ENCODE data around the gene RYR2.

Gene RYR2

DNA sequence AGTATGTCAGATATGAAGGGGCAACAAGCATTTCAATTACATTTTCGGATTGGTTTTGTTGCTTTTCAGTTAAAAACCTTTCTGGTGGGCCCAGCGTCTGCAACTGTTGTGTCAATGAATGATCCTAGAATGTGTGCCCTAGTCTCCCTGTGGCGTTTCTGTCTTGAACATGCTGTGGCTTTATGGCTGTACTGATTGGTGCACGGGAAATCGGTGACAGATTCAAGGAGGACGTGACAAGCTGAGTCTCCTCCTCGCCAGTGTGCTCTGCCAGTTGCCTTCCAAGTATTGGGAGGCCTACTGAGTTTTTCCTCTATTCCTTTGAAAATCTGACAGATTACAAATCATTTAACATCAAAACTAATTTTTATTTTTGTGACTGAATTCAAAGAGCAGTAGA, 721.2 kb downstream of the RYR2 start:
- no peak overlapping the region for H3K4me3 ChIP-seq (ENCODE audit: low read depth, low read length)
- TF ChIP-seq, protein P1, sequence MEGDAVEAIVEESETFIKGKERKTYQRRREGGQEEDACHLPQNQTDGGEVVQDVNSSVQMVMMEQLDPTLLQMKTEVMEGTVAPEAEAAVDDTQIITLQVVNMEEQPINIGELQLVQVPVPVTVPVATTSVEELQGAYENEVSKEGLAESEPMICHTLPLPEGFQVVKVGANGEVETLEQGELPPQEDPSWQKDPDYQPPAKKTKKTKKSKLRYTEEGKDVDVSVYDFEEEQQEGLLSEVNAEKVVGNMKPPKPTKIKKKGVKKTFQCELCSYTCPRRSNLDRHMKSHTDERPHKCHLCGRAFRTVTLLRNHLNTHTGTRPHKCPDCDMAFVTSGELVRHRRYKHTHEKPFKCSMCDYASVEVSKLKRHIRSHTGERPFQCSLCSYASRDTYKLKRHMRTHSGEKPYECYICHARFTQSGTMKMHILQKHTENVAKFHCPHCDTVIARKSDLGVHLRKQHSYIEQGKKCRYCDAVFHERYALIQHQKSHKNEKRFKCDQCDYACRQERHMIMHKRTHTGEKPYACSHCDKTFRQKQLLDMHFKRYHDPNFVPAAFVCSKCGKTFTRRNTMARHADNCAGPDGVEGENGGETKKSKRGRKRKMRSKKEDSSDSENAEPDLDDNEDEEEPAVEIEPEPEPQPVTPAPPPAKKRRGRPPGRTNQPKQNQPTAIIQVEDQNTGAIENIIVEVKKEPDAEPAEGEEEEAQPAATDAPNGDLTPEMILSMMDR (IDR thresholded peaks at IDR 0.05; ENCODE audit: low read depth, low read length): no peak

DNA sequence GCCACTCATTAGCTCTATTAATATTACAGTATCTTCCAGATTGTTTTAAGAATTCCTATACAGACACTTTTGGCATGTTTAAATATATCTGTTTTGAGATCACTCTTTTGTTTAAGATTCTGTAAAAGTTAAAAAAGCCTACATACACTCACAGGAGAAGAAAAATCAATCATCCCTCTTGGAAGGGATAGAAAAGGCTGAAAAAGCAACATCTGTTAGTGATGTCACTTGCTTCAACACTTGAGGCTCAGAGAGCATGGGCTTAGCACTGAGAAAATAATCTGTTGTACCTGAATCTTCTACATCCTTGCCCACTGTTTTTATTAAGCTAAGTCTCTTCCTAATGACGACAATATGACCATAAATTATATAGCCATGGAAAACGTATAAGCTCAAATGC, 721.8 kb downstream of the RYR2 start:
- TF ChIP-seq, protein P1 (IDR thresholded peaks at IDR 0.05; ENCODE audit: low read depth, low read length): no peak
- H3K4me3 ChIP-seq (ENCODE audit: low read depth, low read length): no peak overlapping the region

DNA sequence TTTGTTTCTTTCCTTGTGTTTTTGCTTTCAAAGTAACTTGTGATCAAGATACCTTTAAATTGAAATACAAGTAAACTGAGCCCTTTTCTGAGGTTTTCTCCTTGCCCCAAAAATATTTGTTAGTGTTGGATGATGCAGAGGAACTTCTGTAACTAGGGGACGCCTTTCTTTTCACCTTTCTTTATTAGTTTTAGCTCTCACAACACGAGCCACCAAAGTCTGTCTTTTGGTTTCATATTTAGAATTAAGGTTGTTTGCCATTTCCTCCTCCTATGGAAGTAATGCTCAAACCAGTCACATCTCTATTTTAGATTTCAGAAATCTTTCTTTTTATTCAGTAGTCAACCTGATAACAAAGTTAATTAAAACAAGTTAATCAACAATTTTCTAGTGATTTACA, 727.9 kb downstream of the RYR2 start:
- TF ChIP-seq, protein P1 (IDR thresholded peaks at IDR 0.05; ENCODE audit: low read depth, low read length): no peak

DNA sequence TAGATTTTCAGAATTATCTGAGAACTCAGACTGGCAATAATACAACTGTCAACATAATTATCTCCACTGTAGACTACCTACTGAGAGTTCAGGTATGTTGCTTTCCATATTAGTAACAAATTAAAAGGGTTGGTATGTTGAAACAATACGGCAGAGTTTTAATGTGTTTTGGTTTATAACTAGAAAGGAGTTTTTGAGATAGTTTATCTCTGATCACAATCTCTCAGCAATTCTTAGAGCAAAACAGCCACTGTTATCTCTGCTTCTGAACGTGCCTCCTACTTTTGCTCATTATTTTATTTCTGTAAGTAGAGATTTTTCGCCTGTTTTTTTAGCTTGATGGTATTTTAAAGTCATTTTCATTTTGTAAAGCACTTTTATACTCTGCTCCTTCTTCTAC, 730.0 kb downstream of the RYR2 start:
- no peak overlapping the region for H3K4me3 ChIP-seq (ENCODE audit: low read depth, low read length)
- TF ChIP-seq, protein P1 (IDR thresholded peaks at IDR 0.05; ENCODE audit: low read depth, low read length): no peak

More for the DNA sequence above, 727.9 kb downstream of the RYR2 start:
- H3K4me3 ChIP-seq (ENCODE audit: low read depth, low read length): no peak overlapping the region

DNA sequence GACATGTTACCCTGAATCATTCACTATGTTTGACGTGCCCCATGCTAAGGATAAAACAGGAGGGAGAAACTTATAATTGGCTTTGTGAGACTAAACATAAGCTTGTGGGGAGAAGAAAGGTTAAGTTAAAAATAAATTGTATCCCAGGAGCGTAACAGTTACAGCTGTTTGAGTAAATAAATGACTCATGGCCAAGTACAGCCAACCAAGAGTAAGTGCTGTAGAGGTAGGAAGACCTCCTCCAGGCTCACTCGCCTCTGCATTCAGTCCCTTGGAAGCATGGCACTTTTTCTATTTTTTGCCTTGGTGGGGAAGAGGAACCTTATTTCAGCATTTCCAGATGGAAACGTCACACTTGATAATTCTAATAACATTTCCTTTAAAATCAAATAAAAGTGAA, 732.3 kb downstream of the RYR2 start:
- H3K4me3 ChIP-seq (ENCODE audit: low read depth, low read length): no peak overlapping the region
- TF ChIP-seq, protein P1 (IDR thresholded peaks at IDR 0.05; ENCODE audit: low read depth, low read length): no peak

DNA sequence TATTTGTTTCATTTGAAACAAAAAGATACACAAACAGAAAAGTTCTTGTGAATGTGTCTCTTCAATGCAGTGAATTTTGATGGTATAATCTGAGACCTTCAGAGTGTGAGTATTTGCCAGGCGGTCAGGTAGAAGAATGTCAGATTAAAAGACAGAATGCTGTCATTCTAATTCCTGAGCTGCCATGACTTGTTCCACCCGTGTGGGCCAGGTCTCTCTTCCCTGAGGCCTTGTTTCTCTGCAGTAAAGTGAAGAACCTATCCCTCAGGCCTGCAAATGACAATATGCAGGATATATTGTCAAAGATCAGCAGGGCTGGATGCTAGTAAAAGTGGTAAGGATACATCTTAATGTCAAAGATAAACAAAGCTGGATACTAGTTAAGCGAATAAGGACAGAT, 737.4 kb downstream of the RYR2 start:
- TF ChIP-seq, protein P1 (IDR thresholded peaks at IDR 0.05; ENCODE audit: low read depth, low read length): no peak
- no peak overlapping the region for H3K4me3 ChIP-seq (ENCODE audit: low read depth, low read length)

DNA sequence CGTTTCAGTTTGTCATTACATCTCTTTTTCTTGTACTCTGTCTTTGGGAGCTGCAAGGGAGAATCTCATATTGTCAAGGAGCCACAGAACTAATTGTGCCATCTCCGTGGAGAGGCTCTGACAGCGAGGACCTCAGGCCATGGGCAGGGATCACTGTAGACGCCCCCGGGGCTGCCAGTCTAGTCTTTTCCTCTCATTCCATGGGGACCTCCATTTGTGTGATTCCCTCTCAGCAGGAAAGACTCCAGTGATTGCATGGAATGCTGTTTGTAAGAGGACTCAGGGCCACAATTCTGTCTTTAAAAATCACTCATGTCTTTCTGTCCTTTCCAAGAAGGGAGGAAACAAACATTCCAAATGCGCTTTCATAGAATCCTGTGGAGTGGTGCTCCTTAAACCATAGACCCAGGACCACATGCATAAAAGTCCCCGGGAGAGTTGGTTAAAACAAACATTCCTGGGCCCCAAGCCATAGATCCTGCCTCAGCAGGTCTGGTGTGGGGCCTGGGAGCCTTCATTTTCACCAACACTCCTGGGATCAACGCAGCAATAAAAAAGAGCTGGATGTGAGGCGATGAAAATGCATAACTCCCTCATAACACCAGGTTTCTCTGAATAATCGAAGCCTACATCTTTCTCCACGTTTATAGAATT, 744.2 kb downstream of the RYR2 start:
- TF ChIP-seq, protein P1 (IDR thresholded peaks at IDR 0.05; ENCODE audit: low read depth, low read length): no peak
- no peak overlapping the region for H3K4me3 ChIP-seq (ENCODE audit: low read depth, low read length)
